Psoas muscle (tissue), 8 donors: Measurements from ENCODE around the gene ZNHIT2. TPM values are rescaled to one million over a fixed set of nuclear protein-coding genes. Genes with fewer than 3 reads are reported as not detected.
A peak's percentile ranks its signal among the peaks of the same experiment; 100 is the strongest.
"Not testable (repeated sequence)": the region's sequence is repeated elsewhere in the genome, so short reads cannot be mapped to it uniquely, and the experiment has no call there.

Source experiments
- ATAC-seq, 4 donors: fragments of 200-7000 bp; cut with Tn5 transposase; one replicate each; pipeline ENCODE4 v1.9.1; 2020; ENCODE audit warnings: moderate library complexity in 3 of 4, mild to moderate bottlenecking in 2 of 4
- DNase-seq, 2 donors: peaks; one replicate each; pipeline ENCODE4 v3.0.0-alpha.2; 2020
- H3K27ac ChIP-seq: fragments of 200-600 bp; one replicate; pipeline ENCODE4 v1.8.0; 2022
- H3K27me3 ChIP-seq, 3 donors: fragments of 200-600 bp in 1 of 3; one replicate each; pipeline versions ENCODE4 v1.6.1 to v1.8.0; 2013 to 2022; ENCODE audit warnings: low read length in 2 of 3, mild to moderate bottlenecking in 2 of 3, moderate library complexity in 1 of 3; ENCODE audit not compliant: insufficient read depth in 3 of 3
- H3K36me3 ChIP-seq, 2 donors: fragments of 200-600 bp in 1 of 2; one replicate each; pipeline versions ENCODE4 v1.6.1 to v1.8.0; 2013 to 2022; ENCODE audit warnings: low read depth in 1 of 2, mild to moderate bottlenecking in 1 of 2, moderate library complexity in 1 of 2; ENCODE audit not compliant: insufficient read depth in 1 of 2
- H3K4me1 ChIP-seq: fragments of 200-600 bp; one replicate; pipeline ENCODE4 v1.8.0; 2022
- H3K4me3 ChIP-seq: fragments of 200-600 bp; one replicate; pipeline ENCODE4 v1.8.0; 2022; ENCODE audit warnings: mild to moderate bottlenecking
- H3K9me3 ChIP-seq: fragments of 200-600 bp; one replicate; pipeline ENCODE4 v1.8.0; 2022
- WGBS, 3 donors: extraction: QIAGEN DNeasy Blood & Tissue Kit; methylation state at CpG; one replicate each; pipeline versions ENCODE4 v1.1.6 to v1.1.7; 2013; 5-methylcytosine and 5-hydroxymethylcytosine counted together
- intact Hi-C, 2 donors: fragments of 100-400 bp; cut with DNase I; formaldehyde crosslinking; loops; one replicate each; pipeline versions ENCODE4 v1.11.0 to v1.14.2; 2022
- polyA plus RNA-seq, 3 donors: library from polyadenylated mRNA; stranded (reverse); fragments of 200-250 nt; gene quantifications; one replicate each; pipeline ENCODE4 v1.2.3, GENCODE V29; 2013
- total RNA-seq, 4 donors: library from RNA; stranded (reverse); fragmentation: NEBNext Ultra II Directional in 2 of 4; extraction: Animal tissue kit (Norgen Biotek cat#: 25700) in 2 of 4; gene quantifications; one replicate each; pipeline versions ENCODE4 v1.2.1 to v1.2.4, GENCODE V29; 2021 to 2023
- TF ChIP-seq, protein P1 (sequence below): fragments of 200-600 bp; IDR thresholded peaks from one replicate; pipeline ENCODE4 v1.8.0; 2022; ENCODE audit warnings: antibody characterized with exemption
- donor health status: healthy with polysubstance abuse.
- donor health status: DM: no; HTN: no; CAD: no; lungs with moderate emphysema.
- donor health status: Bipolar disorder and iron deficiency.
- donor health status: healthy.
- donor health status: DM: yes; HTN: yes; CAD: no.
- donor health status: DM: no; HTN: no; CAD: no.
- donor health status: DM: no; HTN: no; CAD: no.
- donor health status: DM: yes; HTN: yes; CAD: no.

ZNHIT2 gene
- total and polyA plus RNA-seq, 7 donors, result 8.6 to 25.7 (median 16.1) TPM

DNA sequence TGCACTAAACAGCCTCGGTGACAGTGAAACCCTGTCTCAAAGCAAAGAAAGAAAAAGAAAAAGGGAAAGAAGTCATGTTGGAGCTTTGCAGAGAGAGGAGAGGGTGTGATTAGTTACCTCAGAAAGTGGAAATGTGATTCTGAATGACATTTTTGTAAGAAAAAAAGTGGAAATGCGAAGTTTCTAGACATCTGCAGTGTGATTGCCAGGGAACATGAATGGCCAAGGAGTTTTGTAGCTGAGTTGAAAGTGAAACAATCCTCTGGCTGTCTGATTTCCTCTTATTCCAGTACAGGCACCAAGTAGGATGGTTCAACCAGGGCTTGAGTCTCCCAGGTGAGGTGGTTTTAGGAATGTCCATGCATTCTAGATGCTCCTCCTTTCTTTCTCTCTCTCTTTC, 34.6 kb upstream of the ZNHIT2 start:
- Histone ChIP-seq H3K4me3 (no peak overlapping the region), H3K27me3 (no peaks in the 10 kb centered on the region), H3K36me3 (no peaks in the 10 kb centered on the region), H3K9me3 (no peaks in the 10 kb centered on the region), H3K4me1 (peaks cover 16% of the 10 kb centered on the region), H3K27ac (peak overlapping the region; percentile 89)
- WGBS, 3 donors, result 64 to 89% (median 83%) methylated on average over 2 of the region's 2 CpGs
- ATAC-seq, result no peak
- intact Hi-C loops, result no loop called here
- no peak for DNase-seq
- TF ChIP-seq, protein P1, sequence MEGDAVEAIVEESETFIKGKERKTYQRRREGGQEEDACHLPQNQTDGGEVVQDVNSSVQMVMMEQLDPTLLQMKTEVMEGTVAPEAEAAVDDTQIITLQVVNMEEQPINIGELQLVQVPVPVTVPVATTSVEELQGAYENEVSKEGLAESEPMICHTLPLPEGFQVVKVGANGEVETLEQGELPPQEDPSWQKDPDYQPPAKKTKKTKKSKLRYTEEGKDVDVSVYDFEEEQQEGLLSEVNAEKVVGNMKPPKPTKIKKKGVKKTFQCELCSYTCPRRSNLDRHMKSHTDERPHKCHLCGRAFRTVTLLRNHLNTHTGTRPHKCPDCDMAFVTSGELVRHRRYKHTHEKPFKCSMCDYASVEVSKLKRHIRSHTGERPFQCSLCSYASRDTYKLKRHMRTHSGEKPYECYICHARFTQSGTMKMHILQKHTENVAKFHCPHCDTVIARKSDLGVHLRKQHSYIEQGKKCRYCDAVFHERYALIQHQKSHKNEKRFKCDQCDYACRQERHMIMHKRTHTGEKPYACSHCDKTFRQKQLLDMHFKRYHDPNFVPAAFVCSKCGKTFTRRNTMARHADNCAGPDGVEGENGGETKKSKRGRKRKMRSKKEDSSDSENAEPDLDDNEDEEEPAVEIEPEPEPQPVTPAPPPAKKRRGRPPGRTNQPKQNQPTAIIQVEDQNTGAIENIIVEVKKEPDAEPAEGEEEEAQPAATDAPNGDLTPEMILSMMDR, result no peak

DNA sequence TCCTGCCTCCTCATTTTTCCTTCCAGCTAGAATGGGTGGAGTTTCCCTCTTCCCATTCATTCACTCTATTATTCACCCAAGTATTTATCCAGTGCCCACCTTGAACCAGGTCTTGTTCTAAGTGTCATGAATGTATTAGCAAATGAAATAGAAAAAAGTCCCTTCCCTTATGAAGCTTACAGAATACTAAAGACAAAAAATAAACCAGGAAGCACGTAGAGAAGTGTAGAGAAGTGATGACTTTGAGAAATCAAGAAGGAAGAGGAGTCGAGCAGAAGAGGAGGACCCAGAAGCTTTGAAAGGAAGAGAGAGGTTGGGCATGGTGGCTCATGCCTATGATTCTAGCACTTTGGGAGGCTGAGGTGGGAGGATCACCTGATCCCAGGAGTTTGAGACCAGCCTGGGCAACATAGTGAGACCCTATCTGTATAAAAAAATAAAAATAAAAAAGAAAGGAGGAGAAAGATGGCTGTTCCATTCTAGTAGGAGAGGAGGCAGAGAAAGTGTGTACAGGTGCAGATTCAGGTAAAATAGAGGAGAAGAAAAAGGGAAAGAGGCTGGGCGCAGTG, 33.9 kb upstream of the ZNHIT2 start:
- WGBS, 3 donors, result 73 to 81% (median 78%) methylated on average over 3 of the region's 3 CpGs
- peaks cover 16% of the 10 kb centered on the region for H3K4me1 ChIP-seq
- DNase-seq (no peak), ATAC-seq (no peak)
- TF ChIP-seq, protein P1, result no peak
- H3K4me3 ChIP-seq, result peak overlapping the region; percentile 38
- no peaks in the 10 kb centered on the region for H3K36me3 ChIP-seq
- peak overlapping the region; percentile 89 for H3K27ac ChIP-seq
- intact Hi-C loops, result no loop called here
- H3K9me3 ChIP-seq, result no peaks in the 10 kb centered on the region
- H3K27me3 ChIP-seq, result no peaks in the 10 kb centered on the region

DNA sequence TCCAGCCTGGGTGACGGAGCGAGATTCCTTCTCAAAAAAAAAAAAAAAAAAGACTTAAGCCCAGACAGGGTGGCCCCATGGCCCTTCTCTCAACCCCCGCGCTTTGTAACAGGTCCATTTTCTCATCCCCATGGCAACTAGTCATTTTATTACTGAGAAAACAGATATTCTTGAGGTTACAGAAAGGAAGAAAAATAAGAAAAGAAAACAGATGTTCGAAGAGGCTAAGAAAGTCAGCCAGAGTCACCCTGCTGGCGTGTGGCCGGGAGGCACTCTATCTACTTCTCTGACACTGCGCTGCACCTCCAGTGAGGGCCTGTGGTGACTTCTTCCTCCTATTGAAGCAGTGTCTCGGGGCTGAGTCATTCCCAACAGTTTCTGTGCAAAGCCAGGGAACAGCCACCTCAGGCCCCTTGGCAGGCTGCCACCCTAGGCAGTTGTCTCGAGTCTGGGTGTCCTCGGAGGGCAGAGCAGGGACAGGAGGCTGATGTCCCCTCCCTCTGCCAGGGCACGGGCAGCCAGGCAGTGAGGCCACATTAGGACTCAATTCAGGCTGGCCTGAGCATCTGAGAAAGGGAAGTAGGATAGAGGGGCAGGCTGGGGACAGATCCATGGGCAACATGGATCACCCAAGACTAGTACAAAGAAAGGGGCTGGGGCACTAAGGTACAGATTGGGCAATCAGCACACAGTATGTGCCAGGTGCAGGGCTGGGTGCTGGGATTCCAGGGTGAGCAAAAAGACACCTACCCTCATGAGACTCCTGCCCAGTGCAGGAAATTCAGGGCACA, 33.2 kb upstream of the ZNHIT2 start:
- H3K27ac ChIP-seq, result peak overlapping the region; percentile 89
- peak overlapping the region; percentile 38 for H3K4me3 ChIP-seq
- 22 to 32% (median 28%) methylated on average over 12 of the region's 12 CpGs for WGBS, 3 donors
- H3K4me1 ChIP-seq, result peaks cover 16% of the 10 kb centered on the region
- peak; percentile 96 to 98 (median 96) for ATAC-seq
- no peaks in the 10 kb centered on the region for H3K9me3 ChIP-seq
- intact Hi-C loops, result no loop called here
- peak; percentile 93 to 98 for DNase-seq
- TF ChIP-seq, protein P1, result no peak
- H3K36me3 ChIP-seq, result no peaks in the 10 kb centered on the region
- no peaks in the 10 kb centered on the region for H3K27me3 ChIP-seq

DNA sequence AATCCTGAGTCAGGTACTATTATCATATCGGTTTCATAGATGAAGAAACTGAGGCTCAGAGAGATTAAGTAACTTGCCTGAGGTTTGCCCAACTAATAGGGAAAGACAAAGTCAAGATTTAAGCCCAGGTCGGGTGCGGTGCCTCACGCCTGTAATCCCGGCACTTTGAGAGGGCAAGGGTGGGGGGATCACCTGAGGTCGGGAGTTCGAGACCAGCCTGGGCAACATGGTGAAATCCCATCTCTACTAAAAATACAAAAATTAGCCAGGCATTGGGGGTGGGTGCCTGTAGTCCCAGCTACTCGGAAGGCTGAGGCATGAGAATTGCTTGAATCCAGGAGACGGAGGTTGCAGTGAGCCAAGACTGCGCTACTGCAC, 32.6 kb upstream of the ZNHIT2 start:
- DNase-seq, intact Hi-C loops: not testable (repeated sequence)
- WGBS, 3 donors, result 69 to 83% (median 75%) methylated on average over 10 of the region's 10 CpGs

DNA sequence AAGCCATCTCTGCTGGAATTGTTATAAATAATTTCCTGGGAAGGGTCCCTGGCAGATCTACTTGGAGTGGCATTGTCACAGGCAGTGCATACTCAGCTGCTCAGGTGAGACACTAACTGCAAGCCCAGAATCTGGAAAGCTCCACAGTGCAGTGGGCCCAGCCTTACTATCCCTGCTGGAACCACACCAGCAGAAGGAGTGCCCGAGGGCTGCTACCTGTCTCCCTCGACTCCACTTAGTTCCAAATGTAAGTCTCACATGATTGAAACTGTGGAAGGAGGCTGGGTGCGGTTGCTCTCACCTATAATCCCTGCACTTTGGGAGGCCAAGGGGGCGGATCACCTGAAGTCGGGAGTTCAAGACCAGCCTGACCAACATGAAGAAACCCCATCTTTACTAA, 31.2 kb upstream of the ZNHIT2 start:
- Histone ChIP-seq H3K9me3 (no peaks in the 10 kb centered on the region), H3K27me3 (no peaks in the 10 kb centered on the region), H3K4me1 (peaks cover 16% of the 10 kb centered on the region), H3K4me3 (no peak overlapping the region), H3K36me3 (no peaks in the 10 kb centered on the region), H3K27ac (no peak overlapping the region)
- ATAC-seq, result no peak
- TF ChIP-seq, protein P1, result no peak
- intact Hi-C loops, result no loop called here
- WGBS, 3 donors, result 83 to 91% (median 85%) methylated on average over 5 of the region's 5 CpGs
- no peak for DNase-seq

More for the DNA sequence above, 32.6 kb upstream of the ZNHIT2 start:
- H3K4me3 ChIP-seq, result peak overlapping the region; percentile 38
- not testable (repeated sequence) for ATAC-seq, H3K27me3 ChIP-seq, H3K9me3 ChIP-seq, H3K36me3 ChIP-seq
- H3K4me1 ChIP-seq, result peaks cover 16% of the 10 kb centered on the region
- H3K27ac ChIP-seq, result peak overlapping the region; percentile 89
